ENCODE data around the gene PSKH1.

GRCh38 chr16:67922740-67923139 is 29.7 kb downstream of the PSKH1 start:
- TF ChIP-seq CTCF (conservative IDR thresholded peaks at IDR 0.05; ENCODE audit: low read length) (no peak), EZH2phosphoT487 (IDR thresholded peaks at IDR 0.05; ENCODE audit: borderline replicate concordance) (no peak)

Data from Loucy (cell line).